Smooth muscle cell (in vitro differentiated cells): ENCODE measurements around the gene CUBN. TPM values are rescaled to one million over a fixed set of nuclear protein-coding genes. Genes with fewer than 3 reads are reported as not detected.

Experiments used
- DNase-seq: peaks from one replicate; lab custom pipeline; 2025; ENCODE audit not compliant: unreplicated experiment; lab: John Stamatoyannopoulos, UW
- H2AFZ ChIP-seq: fragments of 200-600 bp; sonication (generic); 2 replicates; pipeline ENCODE4 v1.6.0; 2016; ENCODE audit warnings: antibody characterized with exemption, low read depth, mild to moderate bottlenecking
- H3F3A ChIP-seq: fragments of 200-600 bp; sonication (generic); 2 replicates; pipeline ENCODE4 v1.6.0; 2017; ENCODE audit warnings: antibody characterized with exemption, low read depth
- H3K27ac ChIP-seq: fragments of 200-600 bp; sonication (generic); 2 replicates; pipeline ENCODE4 v1.5.1; 2016; ENCODE audit warnings: low read depth, mild to moderate bottlenecking
- H3K27me3 ChIP-seq: fragments of 200-600 bp; sonication (generic); 2 replicates; pipeline ENCODE4 v1.6.1; 2016; ENCODE audit warnings: low read depth, mild to moderate bottlenecking
- H3K36me3 ChIP-seq: fragments of 200-600 bp; sonication (generic); 2 replicates; pipeline ENCODE4 v1.5.1; 2016; ENCODE audit warnings: low read depth
- H3K4me1 ChIP-seq: fragments of 200-600 bp; sonication (generic); 2 replicates; pipeline ENCODE4 v1.5.1; 2016; ENCODE audit warnings: low read depth
- H3K4me2 ChIP-seq: fragments of 200-600 bp; sonication (generic); 2 replicates; pipeline ENCODE4 v1.6.0; 2016; ENCODE audit warnings: mild to moderate bottlenecking
- H3K4me3 ChIP-seq: fragments of 200-600 bp; sonication (generic); 2 replicates; pipeline ENCODE4 v1.5.1; 2016; ENCODE audit warnings: mild to moderate bottlenecking
- H3K79me2 ChIP-seq: fragments of 200-600 bp; sonication (generic); 2 replicates; pipeline ENCODE4 v1.6.0; 2016; ENCODE audit warnings: low read depth, mild to moderate bottlenecking
- H3K9ac ChIP-seq: fragments of 200-600 bp; sonication (generic); 2 replicates; pipeline ENCODE4 v1.6.0; 2016; ENCODE audit warnings: low read depth
- H3K9me3 ChIP-seq: fragments of 200-600 bp; sonication (generic); replicated peaks from 2 replicates; pipeline ENCODE4 v1.5.1; 2016; ENCODE audit warnings: low read depth
- H4K20me1 ChIP-seq: fragments of 200-600 bp; sonication (generic); 2 replicates; pipeline ENCODE4 v1.6.0; 2016; ENCODE audit warnings: low read depth
- CTCF ChIP-seq: fragments of 200-600 bp; sonication (generic); IDR thresholded peaks from 2 replicates; pipeline ENCODE4 v1.5.1; 2017; ENCODE audit warnings: borderline replicate concordance, mild to moderate bottlenecking, antibody characterized with exemption; ENCODE audit not compliant: insufficient read depth, poor library complexity, severe bottlenecking
- WGBS: methylation state at CpG from one replicate; pipeline ENCODE4 v1.1.7; 2016; ENCODE audit warnings: low lambda C conversion rate; 5-methylcytosine and 5-hydroxymethylcytosine counted together
- polyA plus RNA-seq: library from polyadenylated mRNA; unstranded; fragments of >200 nt; fragmentation: Nextera tagmentation; extraction: Ambion mirVana; gene quantifications from 2 replicates; pipeline ENCODE4 v1.2.1, GENCODE V29; 2016
- total RNA-seq: library from RNA; depleted of rRNA; stranded (reverse); fragments of >200 nt; gene quantifications from 2 replicates; pipeline ENCODE4 v1.2.3, GENCODE V29; 2014

Gene CUBN
- total and polyA plus RNA-seq, 2 experiments from 2014 or later: 0.62 to 4.7 TPM

- H3K9me3 ChIP-seq: no peaks in the 10 kb centered on the region
- no peak overlapping the region for H3K4me2 ChIP-seq
- no peak overlapping the region for H3K4me3 ChIP-seq
- H3K4me1 ChIP-seq: peaks cover 8% of the 10 kb centered on the region
- 95% methylated on average over 6 of the region's 6 CpGs for WGBS
- no peak for DNase-seq
- peaks cover 42% of the 10 kb centered on the region for H4K20me1 ChIP-seq
- no peaks in the 10 kb centered on the region for H3K36me3 ChIP-seq
- no peak overlapping the region for H3K9ac ChIP-seq
- H2AFZ ChIP-seq: no peak overlapping the region
- no peak overlapping the region for H3K27ac ChIP-seq
- peaks cover 85% of the 10 kb centered on the region for H3K79me2 ChIP-seq
- H3F3A ChIP-seq: no peaks in the 10 kb centered on the region
- no peaks in the 10 kb centered on the region for H3K27me3 ChIP-seq
- TF ChIP-seq CTCF: no peak
These were observed 317.8 kb downstream of the CUBN start for GRCh38 chr10:16811765-16812164.

GRCh38 chr10:16811292-16811691 lies 318.3 kb downstream of the CUBN start:
- Histone ChIP-seq H3K4me1 (peaks cover 3% of the 10 kb centered on the region), H3K27me3 (no peaks in the 10 kb centered on the region), H3K4me2 (no peak overlapping the region), H4K20me1 (peaks cover 47% of the 10 kb centered on the region), H2AFZ (no peak overlapping the region), H3K4me3 (no peak overlapping the region), H3K36me3 (no peaks in the 10 kb centered on the region), H3K9me3 (no peaks in the 10 kb centered on the region), H3K9ac (no peak overlapping the region), H3F3A (no peaks in the 10 kb centered on the region), H3K27ac (no peak overlapping the region), H3K79me2 (peaks cover 84% of the 10 kb centered on the region)
- no peak for TF ChIP-seq CTCF
- no peak for DNase-seq
- 81% methylated on average over 3 of the region's 3 CpGs for WGBS

GRCh38 chr10:16809074-16809718 lies 320.4 kb downstream of the CUBN start:
- no peak overlapping the region for H3K4me3 ChIP-seq
- no peak for DNase-seq
- H3F3A ChIP-seq: no peaks in the 10 kb centered on the region
- H3K9ac ChIP-seq: no peak overlapping the region
- peaks cover 83% of the 10 kb centered on the region for H3K79me2 ChIP-seq
- WGBS: 86% methylated on average over 6 of the region's 6 CpGs
- no peaks in the 10 kb centered on the region for H3K4me1 ChIP-seq
- H3K36me3 ChIP-seq: no peaks in the 10 kb centered on the region
- no peak overlapping the region for H3K27ac ChIP-seq
- H4K20me1 ChIP-seq: peaks cover 66% of the 10 kb centered on the region
- H3K9me3 ChIP-seq: no peaks in the 10 kb centered on the region
- H2AFZ ChIP-seq: no peak overlapping the region
- H3K27me3 ChIP-seq: no peaks in the 10 kb centered on the region
- TF ChIP-seq CTCF: peak; percentile 33
- H3K4me2 ChIP-seq: no peak overlapping the region

GRCh38 chr10:16804123-16804522 lies 325.5 kb downstream of the CUBN start:
- WGBS: 91% methylated on average over 4 of the region's 4 CpGs

More at GRCh38 chr10:16804123-16804522, 325.5 kb downstream of the CUBN start:
- no peak overlapping the region for H3K4me2 ChIP-seq
- no peak overlapping the region for H3K9ac ChIP-seq
- H3K27me3 ChIP-seq: no peaks in the 10 kb centered on the region
- no peaks in the 10 kb centered on the region for H3K4me1 ChIP-seq
- no peaks in the 10 kb centered on the region for H3K36me3 ChIP-seq
- TF ChIP-seq CTCF: no peak
- no peak overlapping the region for H2AFZ ChIP-seq
- peaks cover 81% of the 10 kb centered on the region for H3K79me2 ChIP-seq
- H3F3A ChIP-seq: no peaks in the 10 kb centered on the region
- no peak for DNase-seq
- no peaks in the 10 kb centered on the region for H3K9me3 ChIP-seq
- no peak overlapping the region for H3K4me3 ChIP-seq
- H3K27ac ChIP-seq: no peak overlapping the region
- peaks cover 85% of the 10 kb centered on the region for H4K20me1 ChIP-seq
